ENCODE data around the gene SORCS2. TPM values are rescaled to one million over a fixed set of nuclear protein-coding genes. Genes with fewer than 3 reads are reported as not detected.
A peak's percentile ranks its signal among the peaks of the same experiment; 100 is the strongest.

The SORCS2 gene
- polyA plus RNA-seq, 3 donors, result 0.46 to 0.55 TPM; not detected in 1

- Histone ChIP-seq H3K9me3 (replicated peaks in 1 of 2; ENCODE audit: control insufficient read depth in 1 of 2, insufficient read depth in 1 of 2, low read length in 2 of 2) (no peaks in the 10 kb centered on the region), H3K4me1 (ENCODE audit: control insufficient read depth in 1 of 2, insufficient read depth in 2 of 2, low read length in 2 of 2) (no peaks in the 10 kb centered on the region), H3K27ac (ENCODE audit: low read depth in 1 of 2, low read length in 2 of 2) (no peak overlapping the region), H3K4me3 (replicated peaks in 1 of 3; ENCODE audit: low read depth in 2 of 3, low read length in 3 of 3) (no peak overlapping the region), H3K4me2 (replicated peaks; ENCODE audit: extremely low read depth, low read length, poor library complexity, severe bottlenecking) (no peak overlapping the region), H2AFZ (ENCODE audit: insufficient read depth, low read depth, low read length, poor library complexity, severe bottlenecking) (no peak overlapping the region), H3K36me3 (replicated peaks in 1 of 2; ENCODE audit: control insufficient read depth in 1 of 2, insufficient read depth in 2 of 2, low read length in 2 of 2) (no peaks in the 10 kb centered on the region), H3K9ac (ENCODE audit: insufficient read depth, low read length, poor library complexity, severe bottlenecking) (no peak overlapping the region), H4K20me1 (ENCODE audit: insufficient read depth, low read length) (no peaks in the 10 kb centered on the region), H3K79me2 (ENCODE audit: insufficient read depth, low read length) (no peaks in the 10 kb centered on the region), H3K27me3 (ENCODE audit: control insufficient read depth in 2 of 2, insufficient read depth in 2 of 2, low read length in 2 of 2) (peaks cover 12 to 37% of the 10 kb centered on the region in 2 donors)
- TF ChIP-seq CTCF (IDR thresholded peaks at IDR 0.05), result no peak
- DNase-seq, result no peak
- Mint-ChIP-seq H3K27ac (no peak overlapping the region), H3K4me3 (no peak overlapping the region), H3K9me3 (peaks cover 0 to 5% (median 0%) of the 10 kb centered on the region in 7 donors), H3K27me3 (ENCODE audit: low read depth in 3 of 3) (peaks cover 39 to 60% (median 47%) of the 10 kb centered on the region in 3 donors), H3K4me1 (no peaks in the 10 kb centered on the region), H3K36me3 (no peaks in the 10 kb centered on the region)
- intact Hi-C loops (cut with micrococcal nuclease), result loop anchor here (5.0 to 10.0 kb wide), 2 partner anchors 524 to 611 kb away; no protein-coding TSS in a partner anchor
- 60% methylated on average over 2 of the region's 11 CpGs for WGBS (ENCODE audit: insufficient coverage)
These were observed 1.4 kb upstream of the SORCS2 start for GRCh38 chr4:7190691-7191545.

GRCh38 chr4:7191546-7192251 is 639 bp upstream of the SORCS2 start:
- intact Hi-C loops (cut with micrococcal nuclease), result loop anchor here (2.0 to 10.0 kb wide), 3 partner anchors 523 to 611 kb away; no protein-coding TSS in a partner anchor
- H3K4me1 Mint-ChIP-seq, result no peaks in the 10 kb centered on the region
- DNase-seq, result no peak
- H2AFZ ChIP-seq (ENCODE audit: insufficient read depth, low read depth, low read length, poor library complexity, severe bottlenecking), result no peak overlapping the region
- H3K4me1 ChIP-seq (ENCODE audit: control insufficient read depth in 1 of 2, insufficient read depth in 2 of 2, low read length in 2 of 2), result no peaks in the 10 kb centered on the region
- no peak overlapping the region for H3K9ac ChIP-seq (ENCODE audit: insufficient read depth, low read length, poor library complexity, severe bottlenecking)
- H3K36me3 Mint-ChIP-seq, result no peaks in the 10 kb centered on the region
- H3K4me2 ChIP-seq (replicated peaks; ENCODE audit: extremely low read depth, low read length, poor library complexity, severe bottlenecking), result no peak overlapping the region
- H3K27ac Mint-ChIP-seq, result no peak overlapping the region
- no peak for TF ChIP-seq CTCF (IDR thresholded peaks at IDR 0.05)
- no peaks in the 10 kb centered on the region for H4K20me1 ChIP-seq (ENCODE audit: insufficient read depth, low read length)
- H3K36me3 ChIP-seq (replicated peaks in 1 of 2; ENCODE audit: control insufficient read depth in 1 of 2, insufficient read depth in 2 of 2, low read length in 2 of 2), result no peaks in the 10 kb centered on the region
- peak overlapping the region in 1 of 2 donors; percentile 63 for H3K4me3 Mint-ChIP-seq
- peaks cover 37 to 67% (median 49%) of the 10 kb centered on the region in 3 donors for H3K27me3 Mint-ChIP-seq (ENCODE audit: low read depth in 3 of 3)
- WGBS (ENCODE audit: insufficient coverage), result 69% methylated on average over 20 of the region's 22 CpGs
- H3K27me3 ChIP-seq (ENCODE audit: control insufficient read depth in 2 of 2, insufficient read depth in 2 of 2, low read length in 2 of 2), result peaks cover 12 to 37% of the 10 kb centered on the region in 2 donors
- H3K79me2 ChIP-seq (ENCODE audit: insufficient read depth, low read length), result no peaks in the 10 kb centered on the region
- no peaks in the 10 kb centered on the region for H3K9me3 ChIP-seq (replicated peaks in 1 of 2; ENCODE audit: control insufficient read depth in 1 of 2, insufficient read depth in 1 of 2, low read length in 2 of 2)
- H3K27ac ChIP-seq (ENCODE audit: low read depth in 1 of 2, low read length in 2 of 2), result no peak overlapping the region
- peaks cover 0 to 5% (median 0%) of the 10 kb centered on the region in 7 donors for H3K9me3 Mint-ChIP-seq
- no peak overlapping the region for H3K4me3 ChIP-seq (replicated peaks in 1 of 3; ENCODE audit: low read depth in 2 of 3, low read length in 3 of 3)

All from CD14-positive monocyte (primary cell).